HG03066 (cell line): ENCODE measurements around the gene KCNH2.

ENCODE experiments used
- ATAC-seq: cut with Tn5 transposase; IDR thresholded peaks from one replicate; pipeline ENCODE4 v1.9.1; 2021; ENCODE audit warnings: low read depth; ENCODE audit not compliant: unreplicated experiment

Gene KCNH2

GRCh38 chr7:150962553-150963399, 15.3 kb downstream of the KCNH2 start:
- no peak for ATAC-seq

DNA sequence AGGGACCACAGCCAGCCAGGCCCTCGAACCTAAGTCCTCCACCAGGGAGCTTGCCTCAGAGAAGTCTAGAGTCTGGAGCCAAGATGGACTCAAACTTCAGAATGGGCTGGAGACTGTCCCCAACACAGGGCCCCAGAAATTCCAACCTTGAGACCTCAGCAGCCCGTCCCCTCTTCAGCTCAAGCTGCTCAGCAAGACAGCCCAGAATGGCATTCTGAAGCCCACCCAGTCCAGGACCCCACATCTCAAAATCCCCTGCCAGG, 15.9 kb downstream of the KCNH2 start:
- ATAC-seq, result no peak

GRCh38 chr7:150961510-150962289, 16.4 kb downstream of the KCNH2 start:
- no peak for ATAC-seq

GRCh38 chr7:150959739-150960734, 18.1 kb downstream of the KCNH2 start:
- ATAC-seq, result no peak

DNA sequence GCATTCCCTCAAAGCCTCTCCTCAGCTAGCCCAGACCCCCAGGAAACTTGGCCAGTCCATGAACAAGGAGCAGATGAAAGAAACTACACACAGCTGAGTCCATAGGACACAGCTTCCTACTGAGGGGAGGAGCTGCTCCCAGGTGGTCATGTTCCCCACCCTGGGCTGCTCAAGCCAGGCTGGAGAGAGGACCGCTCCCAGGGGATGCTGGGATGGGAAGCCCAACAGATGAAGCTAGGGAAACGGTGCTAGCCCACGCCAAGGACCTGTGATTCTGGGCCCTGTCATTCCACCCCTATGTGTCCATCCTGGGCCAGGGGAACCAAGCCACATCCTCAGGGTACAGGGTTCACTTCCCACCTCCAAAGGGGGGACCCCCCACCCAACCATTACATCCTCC, 19.0 kb downstream of the KCNH2 start:
- no peak for ATAC-seq

- ATAC-seq, result no peak
These were observed 19.5 kb downstream of the KCNH2 start for GRCh38 chr7:150958597-150958996.

DNA sequence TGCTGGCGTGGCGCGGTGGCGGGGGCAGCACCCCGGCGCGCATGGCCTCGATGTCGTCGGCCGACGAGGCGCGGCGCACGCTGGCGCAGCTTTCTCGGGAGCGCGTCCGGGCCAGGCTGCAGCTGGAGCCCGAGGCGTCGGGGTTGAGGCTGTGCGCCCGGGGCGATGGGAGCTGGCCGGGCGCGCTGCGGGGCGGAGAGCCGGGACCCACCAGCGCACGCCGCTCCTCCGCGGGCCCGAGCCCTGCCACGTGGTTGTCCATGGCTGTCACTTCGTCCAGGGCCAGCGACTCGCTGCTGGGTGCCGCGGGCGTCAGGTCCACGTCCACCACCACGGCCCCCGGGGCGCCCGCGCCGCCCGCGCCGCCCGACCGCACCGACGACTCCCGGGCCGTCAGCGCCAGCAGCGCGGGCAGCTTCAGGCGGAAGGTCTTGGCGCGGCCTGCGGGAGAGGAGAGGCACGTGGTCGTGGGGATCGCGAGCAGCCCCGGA, 20.0 kb downstream of the KCNH2 start:
- ATAC-seq, result no peak

DNA sequence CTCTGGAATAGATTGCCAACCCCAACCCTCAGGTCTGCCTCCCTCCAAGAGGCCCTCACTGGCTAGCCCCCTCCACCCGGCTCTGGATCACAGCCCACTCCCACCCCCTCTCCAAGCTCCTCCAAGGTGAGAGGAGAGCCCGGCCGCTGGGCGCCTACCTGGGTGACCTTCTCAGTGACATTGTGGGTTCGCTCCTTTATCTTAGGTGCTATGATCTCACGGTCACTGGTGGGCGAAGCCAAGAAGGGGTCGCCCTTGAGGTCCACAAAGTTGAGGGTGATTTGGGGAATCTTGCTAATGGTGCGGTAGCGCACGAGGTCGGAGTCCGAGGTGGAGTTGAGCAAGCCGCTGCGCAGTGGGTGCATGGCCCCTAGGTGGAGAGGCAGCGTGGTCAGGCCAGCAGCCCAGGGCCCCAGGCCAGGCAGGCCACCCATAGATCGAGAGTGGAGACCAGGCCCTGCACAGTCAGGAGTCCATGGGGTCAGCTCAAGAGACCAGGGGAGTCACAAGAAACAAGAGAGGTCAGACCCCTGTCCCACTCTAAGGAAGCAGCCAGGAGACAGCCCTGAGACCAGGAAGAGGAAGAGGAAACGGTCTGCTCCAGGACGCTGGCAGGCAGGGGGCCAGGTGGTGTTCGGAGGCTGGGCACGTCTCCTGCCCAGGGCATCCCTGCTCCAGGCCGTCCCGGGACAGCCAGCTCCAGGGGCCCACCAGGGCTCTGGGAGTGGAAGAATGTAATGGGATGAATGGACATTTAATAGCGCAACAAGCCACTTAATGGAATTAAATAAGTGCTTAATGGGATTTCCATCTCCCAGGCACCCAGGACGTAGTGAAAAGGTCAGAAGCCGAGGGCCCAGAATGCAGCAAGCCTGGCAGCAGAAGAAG, 20.7 kb downstream of the KCNH2 start:
- ATAC-seq, result no peak

DNA sequence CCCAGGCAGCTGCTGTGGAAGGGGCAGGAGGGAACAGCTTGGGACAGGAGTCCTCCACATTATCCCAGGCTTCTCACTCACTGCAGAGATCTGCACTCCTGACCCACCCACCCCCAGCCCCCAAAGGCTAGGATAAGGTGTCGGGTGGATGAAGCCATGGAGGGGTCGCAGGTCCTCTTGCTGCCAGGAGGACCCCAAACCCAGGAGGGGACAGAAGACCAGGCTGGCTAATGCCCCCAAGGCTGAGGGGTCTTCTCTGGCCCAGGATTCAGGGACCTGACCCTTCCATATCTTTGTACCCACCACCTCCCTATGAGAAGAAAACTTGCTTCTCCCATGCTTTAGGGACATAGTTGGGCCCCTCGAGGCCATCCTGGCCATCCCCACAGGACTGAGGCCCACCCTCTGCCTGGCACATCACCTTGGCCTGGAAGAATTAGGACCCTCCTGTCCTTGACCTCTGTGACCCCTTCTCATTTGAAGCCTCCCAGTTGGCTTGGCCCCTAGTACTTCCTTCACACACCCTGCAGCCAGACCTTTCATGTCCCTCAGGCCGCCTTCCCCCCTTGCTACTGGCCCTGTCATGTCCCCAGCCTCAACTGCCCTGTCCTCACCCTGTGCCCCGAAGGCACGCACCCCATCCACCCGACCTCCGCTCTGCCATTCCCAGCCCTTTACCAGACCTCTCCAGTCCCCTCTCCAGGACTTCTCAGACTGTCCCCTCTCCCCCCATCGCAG, 21.6 kb downstream of the KCNH2 start:
- no peak for ATAC-seq

DNA sequence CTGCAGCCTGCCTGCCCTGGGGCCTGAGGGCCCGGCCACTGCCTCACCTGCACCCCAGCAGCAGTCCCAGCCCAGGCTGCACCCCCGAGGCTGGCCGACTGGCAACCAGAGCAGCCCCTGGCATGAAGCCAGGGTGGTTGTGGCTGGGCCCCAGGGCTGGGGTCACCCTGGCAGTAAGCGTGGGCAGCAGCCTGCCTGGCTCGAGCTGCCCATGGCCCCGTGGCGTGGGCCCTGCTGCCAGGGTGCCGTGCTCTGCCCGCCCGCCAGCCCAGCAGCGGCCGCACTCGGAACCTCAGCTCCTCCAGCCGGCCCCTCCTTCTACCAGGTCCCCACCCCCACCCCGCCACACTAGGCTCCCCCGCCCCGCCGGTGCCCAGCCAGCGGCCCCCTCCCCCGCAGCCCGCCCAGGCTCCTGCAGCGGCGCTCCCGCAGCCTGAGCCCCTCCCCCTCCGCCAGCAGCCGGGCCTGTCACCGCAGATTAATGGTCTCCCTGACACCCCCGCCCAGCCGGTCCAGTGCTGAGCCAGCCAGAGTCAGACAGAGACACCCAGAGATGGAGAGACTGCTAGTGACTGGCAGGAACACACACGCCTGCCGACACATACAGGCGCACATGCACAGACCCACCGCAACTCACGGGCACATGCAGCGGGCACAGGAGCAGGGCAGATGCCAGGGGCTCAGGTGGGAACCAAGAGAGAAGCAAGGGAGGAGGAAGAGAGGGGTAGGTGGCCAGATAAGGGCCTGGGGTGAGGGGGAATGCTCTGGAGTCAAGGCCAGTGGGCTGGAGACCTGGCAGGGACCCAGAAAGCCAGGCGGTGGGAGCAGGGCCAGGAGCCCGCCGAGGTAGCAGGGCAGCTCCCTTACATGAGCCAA, 22.4 kb downstream of the KCNH2 start:
- ATAC-seq, result no peak

DNA sequence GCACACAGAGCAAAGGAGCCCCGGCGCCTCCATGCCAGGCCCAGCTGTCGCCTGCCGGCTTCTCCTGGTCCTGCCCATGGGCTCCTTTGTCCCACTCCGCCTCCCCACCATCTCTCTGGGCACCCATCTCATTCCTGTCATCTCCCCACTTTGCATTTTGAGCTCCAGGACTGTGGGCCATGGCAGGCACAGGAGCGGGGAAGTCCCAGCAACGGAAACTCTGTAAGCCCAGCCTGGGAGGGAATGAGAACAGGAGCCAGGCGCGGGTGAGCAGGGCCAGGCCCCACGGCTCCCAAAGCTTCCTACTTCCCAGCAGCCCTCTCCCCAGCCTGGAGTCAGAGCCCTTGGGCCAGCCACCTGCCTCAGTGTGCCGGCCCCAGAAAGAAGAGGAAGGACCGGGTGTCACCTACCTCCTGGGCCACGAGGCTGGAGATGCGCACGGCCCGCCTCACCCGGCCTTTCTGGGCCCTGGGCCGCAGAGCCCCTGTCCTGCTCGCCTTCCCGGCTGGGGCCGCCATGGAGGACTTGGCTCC, 23.1 kb downstream of the KCNH2 start:
- ATAC-seq, result no peak

DNA sequence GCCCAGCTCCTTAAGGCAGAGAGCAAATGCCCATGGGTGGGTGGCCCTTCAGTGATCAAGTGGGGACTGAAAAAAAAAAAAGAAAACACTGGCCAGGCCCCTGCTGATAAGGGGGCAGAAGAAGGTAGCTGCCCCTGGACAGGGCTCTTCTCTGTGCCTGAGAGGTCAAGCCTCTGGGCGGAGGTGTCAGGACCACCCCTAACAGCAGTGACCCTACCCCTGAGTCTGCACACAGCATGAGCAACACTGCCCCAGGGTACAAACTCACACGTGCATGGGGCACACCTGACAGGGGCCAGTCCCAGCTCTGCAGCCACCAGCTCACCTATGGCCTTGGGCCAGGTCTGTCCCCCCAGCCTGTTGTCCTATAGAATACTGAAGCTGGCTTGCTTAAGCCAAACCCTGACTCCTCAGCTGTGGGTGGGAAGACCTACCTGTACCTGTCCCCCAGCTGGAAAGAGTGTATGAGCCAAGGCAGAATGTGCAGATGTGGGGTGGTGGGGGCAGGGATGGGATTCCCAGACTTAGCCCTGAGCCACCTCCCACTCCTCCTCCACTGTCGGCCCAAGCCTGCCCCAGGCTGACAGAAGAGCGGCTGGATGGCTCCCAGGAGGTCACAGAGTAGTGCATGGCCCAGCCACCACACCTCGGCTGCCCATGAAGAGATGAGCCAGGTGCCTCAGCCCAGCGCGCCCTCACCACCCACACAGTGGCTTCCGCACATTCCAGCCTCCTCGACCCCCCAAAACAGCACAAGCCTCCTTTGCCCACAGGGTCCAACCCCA, 23.7 kb downstream of the KCNH2 start:
- no peak for ATAC-seq

DNA sequence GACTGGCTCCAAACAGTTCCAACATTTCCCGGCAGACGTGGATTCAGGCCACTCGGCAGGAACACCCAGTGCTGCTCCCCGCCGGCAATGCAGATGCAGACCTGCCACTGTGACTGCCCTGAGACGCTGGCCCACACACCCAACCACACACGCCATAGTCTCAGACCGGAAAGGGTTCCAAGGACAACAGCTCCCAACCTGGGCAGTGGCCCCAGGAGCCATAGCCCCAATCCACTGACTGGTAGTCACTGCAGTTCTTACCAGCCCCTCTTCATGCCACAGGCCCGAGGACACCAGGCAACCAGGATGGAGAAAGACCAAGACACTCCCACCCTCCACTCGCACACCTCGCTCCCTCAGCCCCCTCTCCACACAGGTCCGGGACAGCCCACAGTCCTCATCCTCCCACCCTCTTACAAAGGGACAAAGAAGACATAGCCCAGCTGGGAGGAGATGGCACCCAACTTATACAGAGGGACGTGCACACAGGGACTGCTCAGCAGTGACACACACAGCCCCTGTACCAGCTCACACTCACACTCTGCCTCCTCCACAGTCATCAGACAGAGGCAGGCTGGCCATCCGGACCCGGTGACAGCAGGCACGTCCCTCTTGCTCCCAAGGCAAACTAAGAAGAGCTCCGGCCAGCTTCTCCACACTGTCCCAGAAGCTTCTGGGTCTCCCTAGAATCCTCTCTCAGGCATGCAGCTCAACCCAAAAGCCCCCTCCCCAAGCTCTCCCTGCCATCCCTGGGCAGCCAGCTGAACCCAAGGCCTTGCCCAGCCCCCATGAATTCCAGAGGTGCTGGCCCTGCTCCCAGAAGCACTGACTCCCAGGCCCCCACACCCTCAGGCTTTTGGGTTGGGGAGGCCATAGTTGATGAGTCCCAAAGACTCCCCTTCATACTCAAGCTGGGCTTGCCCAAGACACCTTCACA, 24.8 kb downstream of the KCNH2 start:
- ATAC-seq, result no peak

DNA sequence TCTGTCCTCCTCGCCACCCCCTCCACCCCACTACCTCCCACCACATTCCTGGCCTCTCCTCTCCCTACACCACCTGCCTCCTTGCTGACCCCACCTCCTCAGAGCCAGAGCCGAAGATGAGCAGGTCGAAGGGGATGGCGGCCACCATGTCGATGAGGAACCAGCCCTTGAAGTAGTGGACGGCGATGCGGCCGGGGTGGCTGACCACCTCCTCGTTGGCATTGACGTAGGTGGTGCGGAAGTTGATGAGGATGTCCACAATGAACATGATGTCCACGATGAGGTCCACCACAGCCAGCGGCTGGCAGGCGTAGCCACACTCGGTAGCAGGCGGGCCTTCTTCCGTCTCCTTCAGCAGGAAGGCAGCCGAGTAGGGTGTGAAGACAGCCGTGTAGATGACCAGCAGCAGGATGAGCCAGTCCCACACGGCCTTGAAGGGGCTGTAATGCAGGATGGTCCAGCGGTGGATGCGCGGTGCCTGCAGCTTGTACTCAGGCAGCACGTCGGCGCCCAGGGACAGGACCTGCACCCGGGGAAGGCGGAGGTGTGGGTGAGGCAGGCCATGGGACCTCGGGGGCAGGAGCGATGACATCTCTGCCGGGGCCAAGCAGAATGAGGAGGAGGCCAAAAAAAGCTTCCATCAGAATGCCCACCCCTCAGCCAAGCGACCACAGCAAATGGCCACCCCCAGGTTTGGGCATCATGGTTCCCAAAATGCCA, 25.6 kb downstream of the KCNH2 start:
- no peak for ATAC-seq

DNA sequence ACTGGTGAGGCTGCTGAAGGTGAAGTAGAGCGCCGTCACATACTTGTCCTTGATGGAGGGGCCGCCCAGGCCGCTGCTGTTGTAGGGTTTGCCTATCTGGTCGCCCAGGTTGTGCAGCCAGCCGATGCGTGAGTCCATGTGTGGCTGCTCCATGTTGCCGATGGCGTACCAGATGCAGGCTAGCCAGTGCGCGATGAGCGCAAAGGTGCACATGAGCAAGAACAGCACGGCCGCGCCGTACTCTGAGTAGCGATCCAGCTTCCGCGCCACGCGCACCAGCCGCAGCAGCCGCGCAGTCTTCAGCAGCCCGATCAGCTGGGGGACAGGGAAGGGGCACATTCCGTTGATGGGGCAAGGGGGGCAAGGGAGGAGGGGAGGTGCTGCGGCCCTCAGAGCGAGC, 26.6 kb downstream of the KCNH2 start:
- ATAC-seq, result no peak

DNA sequence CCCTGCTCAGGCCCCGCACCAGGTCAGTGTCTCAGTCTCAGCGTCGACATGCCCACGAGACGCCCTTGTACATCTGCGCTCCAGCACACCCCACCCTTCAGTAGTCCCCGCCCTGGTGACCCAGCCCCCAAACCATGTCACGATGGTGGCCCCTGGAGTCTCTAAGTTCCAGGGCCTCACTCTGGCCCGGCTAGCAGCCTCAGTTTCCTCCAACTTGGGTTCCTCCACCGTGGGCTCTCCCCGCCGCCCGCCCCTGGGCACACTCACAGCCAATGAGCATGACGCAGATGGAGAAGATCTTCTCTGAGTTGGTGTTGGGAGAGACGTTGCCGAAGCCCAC, 27.0 kb downstream of the KCNH2 start:
- ATAC-seq, result no peak
